H1 (cell line): ENCODE data around the gene SMAD6. TPM values are rescaled to one million over a fixed set of nuclear protein-coding genes. Genes with fewer than 3 reads are reported as not detected.

Source experiments
- CTCF ChIA-PET: fragments of 300-600 bp; sonication (Branson Sonifier 250); formaldehyde crosslinking; loops from one replicate; lab custom pipeline; 2021; ENCODE audit not compliant: partially characterized antibody; lab: Charles Lee
- POLR2A ChIA-PET: fragments of 300-600 bp; sonication (Branson Sonifier 250); formaldehyde crosslinking; loops from one replicate; lab custom pipeline; 2021; ENCODE audit warnings: inconsistent platforms; ENCODE audit not compliant: partially characterized antibody; lab: Charles Lee
- DNase-seq, 2 experiments: peaks; one replicate each; pipeline versions ENCODE4 v3.0.0 to v3.0.0-alpha.2; 2010 to 2022; ENCODE audit warnings: low spot score in 2 of 2, low read depth in 1 of 2, mixed read lengths in 1 of 2
- FAIRE-seq: peaks from 2 replicates; lab custom pipeline; 2011; peaks lifted over from hg19 to GRCh38; lab: Jason Lieb, UNC
- H2AFZ ChIP-seq: 2 replicates; pipeline ENCODE4 v1.8.1; 2012; ENCODE audit warnings: low read length, inconsistent platforms
- H2AK5ac ChIP-seq: 2 replicates; pipeline ENCODE4 v1.6.1; 2013; ENCODE audit warnings: low read depth, low read length
- H2BK120ac ChIP-seq: replicated peaks from 2 replicates; pipeline ENCODE3; 2013; ENCODE audit warnings: low read depth, low read length, inconsistent platforms
- H2BK12ac ChIP-seq: 2 replicates; pipeline ENCODE4 v1.6.1; 2013; ENCODE audit warnings: low read depth, low read length
- H2BK15ac ChIP-seq: 2 replicates; pipeline ENCODE4 v1.6.1; 2013; ENCODE audit warnings: low read length
- H2BK20ac ChIP-seq: 2 replicates; pipeline ENCODE4 v1.6.1; 2013; ENCODE audit warnings: low read length
- H2BK5ac ChIP-seq: 2 replicates; pipeline ENCODE4 v1.6.1; 2013; ENCODE audit warnings: low read depth, low read length
- H3K14ac ChIP-seq: 2 replicates; pipeline ENCODE4 v1.6.1; 2013; ENCODE audit warnings: inconsistent platforms; ENCODE audit not compliant: insufficient read length
- H3K18ac ChIP-seq: 2 replicates; pipeline ENCODE4 v1.6.1; 2013; ENCODE audit warnings: low read length; ENCODE audit errors: extremely low read depth
- H3K23ac ChIP-seq: 2 replicates; pipeline ENCODE4 v1.6.1; 2013; ENCODE audit warnings: inconsistent platforms; ENCODE audit not compliant: insufficient read length
- H3K23me2 ChIP-seq: 2 replicates; pipeline ENCODE4 v1.6.1; 2013; ENCODE audit warnings: low read depth, low read length
- H3K27ac ChIP-seq: 2 replicates; pipeline ENCODE4 v1.6.1; 2011; ENCODE audit warnings: low read depth, low read length, inconsistent platforms
- H3K27me3 ChIP-seq, 4 experiments: replicated peaks in 1 of 4; 1 replicate in 1 of 4; 2 replicates in 3 of 4; pipeline versions ENCODE4 v1.6.1 to v1.8.1; 2011 to 2013; ENCODE audit warnings: low read length in 3 of 4, mild to moderate bottlenecking in 3 of 4, inconsistent platforms in 2 of 4, mixed read lengths in 2 of 4, moderate library complexity in 1 of 4; ENCODE audit not compliant: control insufficient read depth in 3 of 4, insufficient read depth in 3 of 4; ENCODE audit errors: extremely low read depth in 1 of 4
- H3K36me3 ChIP-seq, 4 experiments: 2 replicates each; pipeline versions ENCODE4 v1.6.1 to v1.8.1; 2011 to 2013; ENCODE audit warnings: mild to moderate bottlenecking in 4 of 4, low read length in 3 of 4, moderate library complexity in 2 of 4, control low read depth in 1 of 4, inconsistent platforms in 1 of 4; ENCODE audit not compliant: insufficient read depth in 4 of 4, control insufficient read depth in 2 of 4
- H3K4ac ChIP-seq: replicated peaks from 2 replicates; pipeline ENCODE3; 2013; ENCODE audit warnings: low read length, low read depth, mixed read lengths, inconsistent platforms; ENCODE audit not compliant: insufficient read length
- H3K4me1 ChIP-seq, 4 experiments: replicated peaks in 1 of 4; 1 replicate in 1 of 4; 2 replicates in 3 of 4; pipeline versions ENCODE4 v1.6.1 to v1.8.1; 2011 to 2013; ENCODE audit warnings: low read length in 3 of 4, inconsistent platforms in 2 of 4, mixed read lengths in 1 of 4; ENCODE audit not compliant: insufficient read depth in 4 of 4, control insufficient read depth in 3 of 4
- H3K4me2 ChIP-seq, 2 experiments: 2 replicates each; pipeline versions ENCODE4 v1.6.1 to v1.8.1; 2011 to 2013; ENCODE audit warnings: low read depth in 2 of 2, low read length in 2 of 2, control low read depth in 1 of 2, inconsistent platforms in 1 of 2, mild to moderate bottlenecking in 1 of 2; ENCODE audit not compliant: insufficient read depth in 1 of 2
- H3K4me3 ChIP-seq, 4 experiments: fragments of 200-600, 300-600 bp in 1 of 4; sonication (generic), shearing (Covaris generic), sonication (Bioruptor Twin) in 1 of 4; 2 replicates each; pipeline versions ENCODE4 v1.5.1 to v1.8.1; 2011 to 2016; ENCODE audit warnings: low read length in 4 of 4, low read depth in 3 of 4, control low read depth in 2 of 4, inconsistent platforms in 2 of 4, mild to moderate bottlenecking in 2 of 4, mixed read lengths in 1 of 4, moderate library complexity in 1 of 4; ENCODE audit not compliant: insufficient read depth in 2 of 4; ENCODE audit errors: extremely low read depth in 1 of 4
- H3K56ac ChIP-seq: replicated peaks from 2 replicates; pipeline ENCODE3; 2013; ENCODE audit warnings: low read depth, mild to moderate bottlenecking, mixed read lengths, low read length, inconsistent platforms; ENCODE audit not compliant: insufficient read length
- H3K79me1 ChIP-seq: 2 replicates; pipeline ENCODE4 v1.6.1; 2013; ENCODE audit warnings: low read depth, low read length, control low read depth
- H3K79me2 ChIP-seq, 2 experiments: 2 replicates each; pipeline versions ENCODE4 v1.6.1 to v1.8.1; 2012 to 2013; ENCODE audit warnings: low read length in 2 of 2, mild to moderate bottlenecking in 2 of 2, inconsistent platforms in 1 of 2; ENCODE audit not compliant: insufficient read depth in 2 of 2, control insufficient read depth in 1 of 2
- H3K9ac ChIP-seq, 4 experiments: replicated peaks in 1 of 4; 1 replicate in 1 of 4; 2 replicates in 3 of 4; pipeline versions ENCODE4 v1.6.1 to v1.8.1; 2011 to 2013; ENCODE audit warnings: low read depth in 3 of 4, low read length in 3 of 4, control low read depth in 2 of 4, mild to moderate bottlenecking in 2 of 4, moderate library complexity in 2 of 4, inconsistent platforms in 1 of 4; ENCODE audit errors: extremely low read depth in 1 of 4
- H3K9me3 ChIP-seq, 2 experiments: 2 replicates each; pipeline versions ENCODE4 v1.6.1 to v1.8.1; 2012 to 2013; ENCODE audit warnings: mild to moderate bottlenecking in 2 of 2, moderate library complexity in 2 of 2, control low read depth in 1 of 2, inconsistent platforms in 1 of 2, low read depth in 1 of 2, low read length in 1 of 2, mixed read lengths in 1 of 2; ENCODE audit not compliant: insufficient read depth in 2 of 2
- H4K20me1 ChIP-seq, 2 experiments: replicated peaks in 1 of 2; 2 replicates each; pipeline versions ENCODE3 to v1.8.1; 2011 to 2013; ENCODE audit warnings: inconsistent platforms in 2 of 2, low read length in 2 of 2, mild to moderate bottlenecking in 1 of 2; ENCODE audit not compliant: insufficient read depth in 2 of 2, control insufficient read depth in 1 of 2
- H4K5ac ChIP-seq: 2 replicates; pipeline ENCODE4 v1.6.1; 2013; ENCODE audit warnings: low read length, low read depth, mixed read lengths, inconsistent platforms; ENCODE audit not compliant: insufficient read length
- H4K8ac ChIP-seq: 2 replicates; pipeline ENCODE4 v1.8.0; 2013; ENCODE audit warnings: mild to moderate bottlenecking, moderate library complexity, low read length, inconsistent platforms; ENCODE audit not compliant: insufficient read depth; ENCODE audit errors: extremely low read depth
- H4K91ac ChIP-seq: replicated peaks from 2 replicates; pipeline ENCODE3; 2013; ENCODE audit warnings: low read length, mixed read lengths, inconsistent platforms; ENCODE audit not compliant: insufficient read length
- ASH2L ChIP-seq: fragments of 200-600, 300-600 bp; sonication (generic); IDR thresholded peaks from one replicate; pipeline ENCODE4 v1.7.1; 2017; ENCODE audit warnings: low read length
- CEBPB ChIP-seq: IDR thresholded peaks from 2 replicates; pipeline ENCODE4 v1.6.1; 2012; ENCODE audit warnings: low read depth, low read length
- CHD1 ChIP-seq: IDR thresholded peaks from 2 replicates; pipeline ENCODE4 v1.6.1; 2012; ENCODE audit warnings: low read depth, low read length, improper control_type of control experiment
- CTCF ChIP-seq, 3 experiments: IDR thresholded peaks; 1 replicate in 2 of 3; 2 replicates in 1 of 3; pipeline versions ENCODE4 v1.5.1 to v1.6.1; 2011; ENCODE audit warnings: low read length in 3 of 3, mild to moderate bottlenecking in 3 of 3, inconsistent platforms in 2 of 3, low read depth in 1 of 3, moderate library complexity in 1 of 3; ENCODE audit not compliant: insufficient read depth in 1 of 3; ENCODE audit errors: control extremely low read depth in 1 of 3
- KDM5A ChIP-seq: fragments of 200-600 bp; IDR thresholded peaks from 2 replicates; pipeline ENCODE4 v1.7.1; 2012; ENCODE audit warnings: mild to moderate bottlenecking, low read length, inconsistent platforms, mixed read lengths
- PHF8 ChIP-seq: fragments of 200-600 bp; sonication (generic); conservative IDR thresholded peaks from 2 replicates; pipeline ENCODE4 v1.7.1; 2012; ENCODE audit warnings: low read depth, mild to moderate bottlenecking, inconsistent platforms, low read length, moderate library complexity
- SIN3A ChIP-seq, 2 experiments: IDR thresholded peaks in 1 of 2; conservative IDR thresholded peaks in 1 of 2; 2 replicates each; pipeline ENCODE4 v1.6.1; 2011 to 2012; ENCODE audit warnings: low read length in 2 of 2, improper control_type of control experiment in 1 of 2, low read depth in 1 of 2, mild to moderate bottlenecking in 1 of 2
- SIRT6 ChIP-seq: IDR thresholded peaks from one replicate; pipeline ENCODE4 v1.7.1; 2012; ENCODE audit warnings: low read length, inconsistent platforms
- SIX5 ChIP-seq: IDR thresholded peaks from 2 replicates; pipeline ENCODE4 v1.6.1; 2011; ENCODE audit warnings: mild to moderate bottlenecking, low read depth, low read length
- SRF ChIP-seq: IDR thresholded peaks from 2 replicates; pipeline ENCODE4 v1.6.1; 2011; ENCODE audit warnings: mild to moderate bottlenecking, low read depth, low read length, moderate library complexity
- TAF1 ChIP-seq: IDR thresholded peaks from 2 replicates; pipeline ENCODE4 v1.6.1; 2011; ENCODE audit warnings: mild to moderate bottlenecking, low read depth, low read length
- TEAD4 ChIP-seq: IDR thresholded peaks from 2 replicates; pipeline ENCODE4 v1.6.1; 2012; ENCODE audit warnings: low read depth, low read length, inconsistent platforms, mixed read lengths
- WGBS, 2 experiments: shearing (Covaris generic) in 1 of 2; methylation state at CpG; one replicate each; pipeline versions ENCODE4 v1.1.6 to v1.1.7; 2013 to 2015; ENCODE audit warnings: low lambda C conversion rate in 2 of 2, mixed read lengths in 2 of 2, inconsistent platforms in 1 of 2, low coverage in 1 of 2, missing lambda C conversion rate in 1 of 2; ENCODE audit not compliant: insufficient replicate concordance in 2 of 2, insufficient coverage in 1 of 2, insufficient read length in 1 of 2; ENCODE audit errors: extremely low coverage in 1 of 2, missing lambda C conversion rate in 1 of 2; 5-methylcytosine and 5-hydroxymethylcytosine counted together
- polyA plus RNA-seq, 7 experiments: library from polyadenylated mRNA; depleted of rRNA in 3 of 7; stranded (reverse) in 5 of 7; unstranded in 2 of 7; fragments of >200 nt in 5 of 7; fragments of 200-250 nt in 2 of 7; gene quantifications; 1 replicate in 5 of 7; 2 replicates in 1 of 7; 4 replicates in 1 of 7; pipeline versions ENCODE4 v1.2.1 to v1.2.3, GENCODE V29; 2011 to 2013; ENCODE audit warnings: missing spikeins in 2 of 7, mixed read lengths in 2 of 7
- total RNA-seq: library from RNA; stranded (reverse); fragmentation: NEBNext Ultra II Directional; extraction: Animal tissue kit (Norgen Biotek cat#: 25700); gene quantifications from 2 replicates; pipeline ENCODE4 v1.2.1, GENCODE V29; 2021

Gene SMAD6
- total and polyA plus RNA-seq, 2 of the 8 experiments (the other 6 are each of a cell fraction or from before 2014, with no cell fraction given) = 1.8 to 7.0 TPM

GRCh38 chr15:66819084-66819483, 117.0 kb downstream of the SMAD6 start:
- Histone ChIP-seq H3K4me1 (no peaks in the 10 kb centered on the region), H2BK120ac (no peak overlapping the region), H3K14ac (no peak overlapping the region), H4K91ac (no peak overlapping the region), H3K79me2 (no peaks in the 10 kb centered on the region), H3K4me3 (no peak overlapping the region), H3K18ac (no peak overlapping the region), H3K56ac (no peak overlapping the region), H4K8ac (no peak overlapping the region), H3K27ac (no peak overlapping the region), H3K4ac (no peak overlapping the region), H2BK5ac (no peak overlapping the region), H2AK5ac (0 out of 2 replicates have a peak overlapping the region, but pooled peaks have one; percentile 61), H3K36me3 (no peaks in the 10 kb centered on the region), H4K20me1 (no peaks in the 10 kb centered on the region), H3K9me3 (peaks cover 0 to 5% of the 10 kb centered on the region in 2 experiments; a peak in 2 of 4 replicates), H2BK20ac (no peak overlapping the region), H3K79me1 (no peaks in the 10 kb centered on the region), H3K27me3 (no peaks in the 10 kb centered on the region), H3K4me2 (no peak overlapping the region), H2BK12ac (no peak overlapping the region), H3K9ac (no peak overlapping the region), H2BK15ac (no peak overlapping the region), H3K23ac (no peak overlapping the region), H2AFZ (no peak overlapping the region), H4K5ac (no peak overlapping the region), H3K23me2 (no peaks in the 10 kb centered on the region; the same call in 1 of the 2 replicates)
- FAIRE-seq = no peak
- DNase-seq = no peak
- 97% methylated on average over 2 of the region's 2 CpGs; no CpG with 5 or more reads in 1 of the 2 experiments for WGBS, 2 experiments
- POLR2A ChIA-PET = no interaction called here
- CTCF ChIA-PET = interaction anchor here (0.6 to 3.2 kb wide), 5 partner anchors 9 to 116 kb away, joined by 3 to 15 read pairs (median 3); no protein-coding TSS in a partner anchor
- TF ChIP-seq CEBPB = no peak
- no peak for TF ChIP-seq CTCF (IDR thresholded peaks at IDR 0.05; ENCODE audit: control extremely low read depth in 1 of 3, insufficient read depth in 1 of 3, low read depth in 1 of 3, low read length in 3 of 3)
- no peak for TF ChIP-seq SRF
- TF ChIP-seq CHD1 = no peak
- no peak for TF ChIP-seq ASH2L
- no peak for TF ChIP-seq TAF1
- TF ChIP-seq SIN3A (conservative IDR thresholded peaks at IDR 0.05 in 1 of 2, IDR thresholded peaks at IDR 0.05 in 1 of 2; ENCODE audit: low read depth in 1 of 2, low read length in 2 of 2) = no peak
- no peak for TF ChIP-seq SIRT6
- TF ChIP-seq PHF8 = no peak
- TF ChIP-seq TEAD4 = no peak
- no peak for TF ChIP-seq KDM5A
- TF ChIP-seq SIX5 = no peak
